GM12865 (cell line): ENCODE measurements around the gene MROH7.

ENCODE experiments used
- DNase-seq: peaks from one replicate; pipeline ENCODE4 v3.0.0; 2010; ENCODE audit warnings: low read depth
- H3K4me3 ChIP-seq: 2 replicates; pipeline ENCODE4 v1.5.1; 2011; ENCODE audit warnings: mild to moderate bottlenecking, low read depth, low read length, control low read depth
- TF ChIP-seq, protein P1 (sequence below): IDR thresholded peaks from 2 replicates; pipeline ENCODE4 v1.5.1; 2011; ENCODE audit warnings: low read length, control low read depth, low read depth, inconsistent platforms; ENCODE audit not compliant: insufficient read depth; ENCODE audit errors: missing control alignments

Gene MROH7

DNA sequence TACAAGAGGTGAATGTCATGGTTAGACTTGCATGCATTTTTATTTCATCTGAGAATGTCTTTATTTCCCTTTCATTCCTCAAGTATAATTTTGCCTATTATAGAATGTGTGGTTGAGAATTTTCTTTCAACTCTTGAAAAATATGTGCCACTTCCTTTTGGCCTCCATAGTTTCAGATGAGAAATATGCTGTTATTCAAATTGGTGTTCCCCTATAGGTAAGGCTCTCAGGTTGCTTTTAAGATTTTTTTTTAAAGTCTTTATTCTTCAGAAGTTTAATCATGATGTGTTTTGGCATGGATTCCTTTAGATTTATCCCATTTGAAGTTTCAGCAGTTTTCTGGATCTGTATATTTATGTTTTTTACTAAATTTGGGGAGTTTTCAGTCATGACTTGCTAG, 2.1 kb downstream of the MROH7 start:
- DNase-seq, result no peak
- TF ChIP-seq, protein P1, sequence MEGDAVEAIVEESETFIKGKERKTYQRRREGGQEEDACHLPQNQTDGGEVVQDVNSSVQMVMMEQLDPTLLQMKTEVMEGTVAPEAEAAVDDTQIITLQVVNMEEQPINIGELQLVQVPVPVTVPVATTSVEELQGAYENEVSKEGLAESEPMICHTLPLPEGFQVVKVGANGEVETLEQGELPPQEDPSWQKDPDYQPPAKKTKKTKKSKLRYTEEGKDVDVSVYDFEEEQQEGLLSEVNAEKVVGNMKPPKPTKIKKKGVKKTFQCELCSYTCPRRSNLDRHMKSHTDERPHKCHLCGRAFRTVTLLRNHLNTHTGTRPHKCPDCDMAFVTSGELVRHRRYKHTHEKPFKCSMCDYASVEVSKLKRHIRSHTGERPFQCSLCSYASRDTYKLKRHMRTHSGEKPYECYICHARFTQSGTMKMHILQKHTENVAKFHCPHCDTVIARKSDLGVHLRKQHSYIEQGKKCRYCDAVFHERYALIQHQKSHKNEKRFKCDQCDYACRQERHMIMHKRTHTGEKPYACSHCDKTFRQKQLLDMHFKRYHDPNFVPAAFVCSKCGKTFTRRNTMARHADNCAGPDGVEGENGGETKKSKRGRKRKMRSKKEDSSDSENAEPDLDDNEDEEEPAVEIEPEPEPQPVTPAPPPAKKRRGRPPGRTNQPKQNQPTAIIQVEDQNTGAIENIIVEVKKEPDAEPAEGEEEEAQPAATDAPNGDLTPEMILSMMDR, result no peak

DNA sequence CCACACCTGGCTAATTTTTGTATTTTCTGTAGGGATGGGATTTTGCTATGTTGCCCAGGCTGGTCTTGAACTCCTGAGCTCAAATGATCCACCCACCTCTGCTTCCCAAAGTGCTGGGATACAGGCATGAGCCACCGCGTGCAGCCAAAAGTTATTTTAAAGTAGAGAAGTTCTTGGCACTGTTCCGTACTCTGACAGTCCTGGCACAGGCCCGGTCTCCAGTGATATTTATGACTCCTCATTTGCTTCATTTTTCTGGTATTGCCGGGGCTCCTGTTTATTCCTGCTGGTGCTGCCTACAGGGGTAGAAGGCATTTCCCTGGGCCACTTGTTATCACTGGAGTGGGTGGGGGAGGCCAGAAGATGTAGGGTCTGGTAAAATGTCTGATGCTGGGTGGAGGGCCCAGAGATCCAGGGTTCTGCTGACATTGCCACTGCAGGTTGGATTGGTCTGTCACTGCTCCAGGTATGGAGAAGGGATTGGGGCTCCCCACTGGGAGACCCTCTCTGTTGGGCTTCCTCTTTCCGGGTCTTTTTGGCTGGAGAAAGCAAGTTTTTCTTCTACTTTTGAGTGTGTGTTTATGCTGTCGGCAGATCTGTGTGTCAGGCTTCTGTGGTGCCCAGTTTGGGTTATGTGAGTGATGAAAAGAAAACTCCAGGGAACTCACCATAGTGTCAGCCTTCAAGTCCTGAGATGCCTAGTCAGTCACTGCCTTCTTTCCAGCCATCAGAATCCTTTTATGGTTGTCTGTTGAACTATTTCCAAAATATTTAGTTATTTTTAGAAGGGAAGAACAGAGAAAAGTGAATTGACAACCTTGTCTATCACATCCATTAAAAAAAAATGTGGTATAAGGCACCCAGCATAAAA, 4.5 kb downstream of the MROH7 start:
- no peak for DNase-seq
- TF ChIP-seq, protein P1, result no peak

More for the DNA sequence above, 2.1 kb downstream of the MROH7 start:
- no peak overlapping the region for H3K4me3 ChIP-seq

DNA sequence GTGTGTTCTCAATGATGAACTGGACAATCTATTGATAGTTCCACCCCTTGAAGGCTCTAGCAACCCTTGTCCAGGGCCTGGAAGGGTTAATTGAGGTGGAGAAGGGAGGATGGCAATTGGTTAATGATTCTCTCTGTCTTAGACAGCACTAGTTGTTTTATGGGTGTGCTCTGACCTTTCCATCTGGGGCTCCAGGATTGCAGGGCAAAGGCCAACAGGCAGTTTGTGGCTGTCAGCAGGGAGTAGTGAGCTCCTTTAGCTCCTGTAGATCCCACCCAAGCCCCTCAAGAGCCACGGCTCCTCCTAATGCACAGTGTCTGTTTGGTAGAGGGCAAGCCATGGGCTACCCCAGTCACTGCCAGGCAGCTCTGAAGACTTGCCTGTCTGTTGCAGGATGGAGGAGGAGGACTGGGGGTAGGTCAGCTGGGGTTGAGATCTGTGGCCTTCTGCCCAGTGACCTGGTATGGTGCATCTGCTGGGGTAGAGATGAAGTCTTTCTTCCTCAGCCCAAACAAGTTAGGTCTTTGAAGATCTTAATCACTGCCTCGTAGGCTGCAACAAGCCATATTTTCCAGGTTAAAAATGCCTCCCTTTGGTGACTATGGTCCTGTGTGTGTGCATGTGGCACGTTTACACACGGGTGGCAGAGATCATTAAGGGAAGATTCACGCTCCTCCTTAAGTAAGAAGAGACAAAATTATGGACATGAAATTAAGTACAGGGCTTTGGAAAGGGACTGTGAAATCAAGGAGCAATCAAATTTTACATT, 7.7 kb downstream of the MROH7 start:
- TF ChIP-seq, protein P1, result no peak
- DNase-seq, result no peak
- no peak overlapping the region for H3K4me3 ChIP-seq

More for the DNA sequence above, 4.5 kb downstream of the MROH7 start:
- no peak overlapping the region for H3K4me3 ChIP-seq

DNA sequence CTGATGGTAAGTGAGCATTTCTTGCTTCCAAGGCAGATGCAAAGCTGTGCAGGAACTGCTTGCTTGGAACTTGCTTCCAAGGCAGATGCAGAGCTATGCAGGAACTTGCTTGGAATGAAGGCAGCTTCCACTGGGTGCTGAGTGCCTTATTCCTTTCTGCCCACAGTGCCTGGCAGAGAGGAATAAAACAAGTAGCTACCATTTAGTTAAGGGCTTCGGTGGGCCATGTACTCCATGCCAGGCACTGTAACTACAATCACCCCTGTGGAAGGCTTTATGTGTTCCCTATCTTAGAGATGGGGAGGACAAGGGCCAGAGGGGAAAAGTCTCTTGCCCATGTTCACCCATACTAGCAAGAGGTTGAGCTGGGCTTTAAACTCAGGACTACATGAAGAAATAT, 8.3 kb downstream of the MROH7 start:
- no peak overlapping the region for H3K4me3 ChIP-seq
- TF ChIP-seq, protein P1, result no peak
- no peak for DNase-seq

DNA sequence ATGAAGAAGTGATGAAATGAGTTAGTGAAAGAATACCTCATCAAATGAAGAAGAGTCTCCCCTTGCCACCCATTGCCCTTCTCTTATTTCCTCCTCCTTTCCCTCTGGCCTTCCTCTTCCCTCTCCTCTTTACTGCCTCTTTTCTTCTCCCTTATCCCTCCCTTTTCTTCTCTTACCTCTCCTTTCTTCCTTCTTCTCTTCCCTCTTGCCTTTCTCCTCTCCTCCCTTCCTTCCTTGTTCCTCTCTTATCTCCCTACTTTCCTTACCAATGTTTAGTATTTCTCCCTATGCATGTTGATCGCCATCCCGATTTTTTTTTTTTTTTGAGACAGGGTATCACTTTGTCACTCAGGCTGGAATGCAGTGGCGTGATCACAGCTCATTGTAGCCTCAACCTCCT, 8.8 kb downstream of the MROH7 start:
- TF ChIP-seq, protein P1, result no peak
- DNase-seq, result no peak

DNA sequence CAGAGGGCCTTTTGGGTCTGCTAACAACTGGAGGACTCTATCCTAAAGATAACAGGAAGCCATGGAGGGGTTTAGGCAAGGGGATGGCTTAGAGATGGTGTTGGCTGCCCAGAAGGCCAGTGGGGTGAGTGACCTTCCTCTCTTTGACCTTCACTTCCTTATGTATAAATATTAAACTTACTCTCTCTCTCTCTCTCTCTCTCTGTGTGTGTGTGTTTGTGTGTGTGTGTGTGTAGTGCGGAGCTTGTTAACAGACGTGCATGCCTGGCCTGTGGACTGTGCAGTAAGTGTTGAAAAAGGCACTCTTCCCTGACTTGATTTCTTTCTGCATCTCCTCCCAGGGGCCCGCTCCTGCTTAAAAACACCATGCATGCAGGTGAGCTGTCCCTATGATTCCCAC, 10.0 kb downstream of the MROH7 start:
- TF ChIP-seq, protein P1, result no peak
- no peak overlapping the region for H3K4me3 ChIP-seq
- DNase-seq, result no peak

More for the DNA sequence above, 8.8 kb downstream of the MROH7 start:
- no peak overlapping the region for H3K4me3 ChIP-seq

DNA sequence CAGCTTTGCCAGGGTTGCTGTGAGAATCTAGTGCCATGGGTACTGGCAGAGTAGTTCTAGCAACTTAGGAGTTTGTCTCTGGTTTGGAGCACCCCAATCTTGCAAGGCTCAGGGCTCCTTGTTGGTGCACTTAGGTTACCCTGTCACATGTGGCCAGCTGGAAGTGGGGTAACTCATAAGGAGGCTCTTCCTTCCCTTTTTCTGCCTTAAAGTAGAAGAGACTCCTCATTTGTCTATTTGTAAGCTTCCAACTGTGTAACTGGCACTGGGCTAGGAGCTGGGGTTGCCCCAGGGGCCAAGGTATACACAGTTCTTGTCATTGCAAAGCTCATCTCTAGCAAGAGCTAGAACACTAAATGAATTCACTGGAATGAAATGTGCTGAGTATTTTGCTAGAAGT, 10.6 kb downstream of the MROH7 start:
- TF ChIP-seq, protein P1, result no peak
- no peak overlapping the region for H3K4me3 ChIP-seq
- no peak for DNase-seq
